Natural killer cell (primary cell): ENCODE results near the gene MACROD2. TPM values are rescaled to one million over a fixed set of nuclear protein-coding genes. Genes with fewer than 3 reads are reported as not detected.

ENCODE experiments used
- ATAC-seq, 3 donors: fragments of 150-1000 bp in 2 of 3; fragments of 200-7000 bp in 1 of 3; cut with Tn5 transposase; 1 replicate in 1 of 3; 2 replicates in 2 of 3; pipeline ENCODE4 v1.10.0; 2021; ENCODE audit warnings: mild to moderate bottlenecking in 2 of 3, moderate library complexity in 2 of 3
- DNase-seq, 2 donors: peaks; one replicate each; pipeline versions ENCODE4 v3.0.0 to v3.0.0-alpha.2; 2013 to 2021; ENCODE audit warnings: mixed read lengths in 1 of 2
- H3K27ac ChIP-seq: one replicate; pipeline ENCODE4 v1.5.1; 2013; ENCODE audit warnings: mild to moderate bottlenecking, low read length
- H3K27me3 ChIP-seq: one replicate; pipeline ENCODE4 v1.6.1; 2013; ENCODE audit warnings: low read length; ENCODE audit not compliant: control insufficient read depth, insufficient read depth
- H3K36me3 ChIP-seq: one replicate; pipeline ENCODE4 v1.6.1; 2013; ENCODE audit warnings: low read length; ENCODE audit not compliant: control insufficient read depth, insufficient read depth
- H3K4me1 ChIP-seq: one replicate; pipeline ENCODE4 v1.6.1; 2013; ENCODE audit warnings: low read length; ENCODE audit not compliant: control insufficient read depth, insufficient read depth
- H3K4me3 ChIP-seq: one replicate; pipeline ENCODE4 v1.5.1; 2013; ENCODE audit warnings: low read length
- H3K9me3 ChIP-seq: one replicate; pipeline ENCODE4 v1.6.1; 2013; ENCODE audit warnings: low read length; ENCODE audit not compliant: control insufficient read depth, insufficient read depth
- H3K27ac Mint-ChIP-seq, 2 donors: one replicate each; pipeline ENCODE4 v1.8.0; 2022; ENCODE audit warnings: mild to moderate bottlenecking in 2 of 2, mixed read lengths in 2 of 2, moderate library complexity in 1 of 2
- H3K27me3 Mint-ChIP-seq, 2 donors: one replicate each; pipeline ENCODE4 v1.8.0; 2022; ENCODE audit warnings: low read depth in 2 of 2, mixed read lengths in 2 of 2
- H3K36me3 Mint-ChIP-seq: one replicate; pipeline ENCODE4 v1.8.0; 2022; ENCODE audit warnings: mixed read lengths
- H3K4me1 Mint-ChIP-seq, 2 donors: one replicate each; pipeline ENCODE4 v1.8.0; 2022; ENCODE audit warnings: mixed read lengths in 2 of 2
- H3K4me3 Mint-ChIP-seq: one replicate; pipeline ENCODE4 v1.8.0; 2022; ENCODE audit warnings: mild to moderate bottlenecking, moderate library complexity, mixed read lengths
- H3K9me3 Mint-ChIP-seq, 2 donors: one replicate each; pipeline ENCODE4 v1.8.0; 2022; ENCODE audit warnings: mixed read lengths in 2 of 2
- WGBS: methylation state at CpG from one replicate; pipeline ENCODE4 v1.1.7; 2013; ENCODE audit warnings: missing lambda C conversion rate; ENCODE audit not compliant: insufficient coverage; 5-methylcytosine and 5-hydroxymethylcytosine counted together
- intact Hi-C: fragments of 100-400 bp; cut with micrococcal nuclease; formaldehyde crosslinking; loops from one replicate; pipeline ENCODE4 v1.14.2; 2022
- total RNA-seq, 4 donors: library from RNA; stranded (reverse); fragments of 120-200 nt in 1 of 4; gene quantifications; one replicate each; pipeline versions ENCODE4 v1.2.3 to v1.2.4, GENCODE V29; 2013 to 2022
- TF ChIP-seq, protein P1 (sequence below): fragments of 200-600 bp; IDR thresholded peaks from one replicate; pipeline ENCODE4 v1.8.0; 2022; ENCODE audit warnings: antibody characterized with exemption

The MACROD2 gene
- total RNA-seq, 3 donors from 2014 or later (not counting 1 experiment from before 2014, with no cell fraction given), result 0.19 to 0.88 TPM; not detected in 1

DNA sequence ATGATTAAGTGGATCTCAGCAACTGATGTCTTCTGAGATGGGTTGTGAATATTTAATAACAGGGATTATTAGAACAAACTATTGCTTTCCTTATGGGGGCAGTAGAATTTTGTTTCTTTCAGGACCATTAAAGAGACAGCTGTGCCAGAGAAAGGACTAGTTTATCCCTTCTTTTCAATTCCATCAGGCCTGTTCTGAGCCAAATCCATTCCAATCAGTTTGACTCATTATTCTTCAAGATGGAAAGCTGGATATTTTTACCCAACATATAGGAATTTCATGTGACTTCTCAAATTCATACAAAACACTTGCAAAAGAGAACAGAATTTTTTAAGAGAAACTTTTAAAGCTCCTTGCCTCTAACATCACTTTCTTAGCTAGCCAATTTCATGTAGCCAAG is 1064.1 kb downstream of the MACROD2 start:
- DNase-seq (no peak), ATAC-seq (no peak)

DNA sequence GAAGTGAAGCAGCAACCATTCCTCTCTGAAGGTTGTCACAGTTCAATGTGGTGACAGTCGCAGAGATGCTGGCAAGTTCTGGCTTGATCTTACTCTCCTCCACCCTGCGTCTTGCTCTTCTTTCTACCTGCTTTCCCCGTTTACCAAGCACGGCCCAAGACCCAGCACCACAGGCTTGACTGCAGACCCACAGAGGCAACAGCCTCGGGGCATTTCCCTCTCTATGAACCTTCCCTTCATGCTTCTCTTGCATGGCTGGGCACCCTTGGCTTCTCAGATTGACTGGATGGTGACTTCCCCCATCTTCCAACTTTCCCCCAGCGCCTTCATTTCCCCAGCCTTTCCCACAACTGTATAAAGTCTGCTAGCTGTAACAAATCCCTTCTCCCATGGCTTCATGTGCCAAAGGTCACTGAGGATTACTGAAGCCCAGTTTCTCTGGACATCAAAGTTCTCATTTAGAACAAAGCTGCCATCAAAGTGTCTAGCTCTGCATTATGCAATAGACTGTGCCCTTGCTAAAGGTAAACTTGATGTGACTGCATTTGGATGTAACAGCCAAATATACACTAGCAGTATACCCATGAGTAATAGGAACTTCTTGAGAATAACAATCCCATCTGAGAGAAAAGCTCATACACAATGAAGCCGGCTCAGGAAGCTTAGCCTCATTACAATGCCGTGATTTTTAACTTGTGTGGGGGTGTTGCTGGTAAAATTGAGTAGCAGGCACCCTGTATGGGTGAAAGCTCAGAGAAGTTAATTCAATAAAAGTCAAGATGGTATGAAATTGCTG is 1065.1 kb downstream of the MACROD2 start:
- Histone ChIP-seq H3K27ac (no peak overlapping the region), H3K4me3 (no peak overlapping the region), H3K4me1 (no peaks in the 10 kb centered on the region), H3K36me3 (no peaks in the 10 kb centered on the region), H3K27me3 (no peaks in the 10 kb centered on the region), H3K9me3 (peaks cover 6% of the 10 kb centered on the region)
- H3K27ac Mint-ChIP-seq, result no peak overlapping the region
- TF ChIP-seq, protein P1, sequence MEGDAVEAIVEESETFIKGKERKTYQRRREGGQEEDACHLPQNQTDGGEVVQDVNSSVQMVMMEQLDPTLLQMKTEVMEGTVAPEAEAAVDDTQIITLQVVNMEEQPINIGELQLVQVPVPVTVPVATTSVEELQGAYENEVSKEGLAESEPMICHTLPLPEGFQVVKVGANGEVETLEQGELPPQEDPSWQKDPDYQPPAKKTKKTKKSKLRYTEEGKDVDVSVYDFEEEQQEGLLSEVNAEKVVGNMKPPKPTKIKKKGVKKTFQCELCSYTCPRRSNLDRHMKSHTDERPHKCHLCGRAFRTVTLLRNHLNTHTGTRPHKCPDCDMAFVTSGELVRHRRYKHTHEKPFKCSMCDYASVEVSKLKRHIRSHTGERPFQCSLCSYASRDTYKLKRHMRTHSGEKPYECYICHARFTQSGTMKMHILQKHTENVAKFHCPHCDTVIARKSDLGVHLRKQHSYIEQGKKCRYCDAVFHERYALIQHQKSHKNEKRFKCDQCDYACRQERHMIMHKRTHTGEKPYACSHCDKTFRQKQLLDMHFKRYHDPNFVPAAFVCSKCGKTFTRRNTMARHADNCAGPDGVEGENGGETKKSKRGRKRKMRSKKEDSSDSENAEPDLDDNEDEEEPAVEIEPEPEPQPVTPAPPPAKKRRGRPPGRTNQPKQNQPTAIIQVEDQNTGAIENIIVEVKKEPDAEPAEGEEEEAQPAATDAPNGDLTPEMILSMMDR, result no peak
- H3K36me3 Mint-ChIP-seq, result no peaks in the 10 kb centered on the region
- no peak overlapping the region for H3K4me3 Mint-ChIP-seq
- WGBS, result 84% methylated on average over 8 of the region's 8 CpGs
- H3K4me1 Mint-ChIP-seq, result no peaks in the 10 kb centered on the region
- no peak for DNase-seq
- no peak for ATAC-seq
- intact Hi-C loops, result no loop called here
- peaks cover 9 to 11% of the 10 kb centered on the region in 2 donors for H3K9me3 Mint-ChIP-seq
- no peaks in the 10 kb centered on the region for H3K27me3 Mint-ChIP-seq

More for the DNA sequence above, 1064.1 kb downstream of the MACROD2 start:
- Mint-ChIP-seq H3K27me3 (no peaks in the 10 kb centered on the region), H3K4me1 (no peaks in the 10 kb centered on the region), H3K27ac (no peak overlapping the region), H3K36me3 (no peaks in the 10 kb centered on the region), H3K9me3 (peaks cover 9 to 11% of the 10 kb centered on the region in 2 donors), H3K4me3 (no peak overlapping the region)
- no peak overlapping the region for H3K27ac ChIP-seq
- no peaks in the 10 kb centered on the region for H3K4me1 ChIP-seq
- H3K4me3 ChIP-seq, result no peak overlapping the region
- peaks cover 6% of the 10 kb centered on the region for H3K9me3 ChIP-seq
- intact Hi-C loops, result no loop called here
- TF ChIP-seq, protein P1, result no peak
- no peaks in the 10 kb centered on the region for H3K27me3 ChIP-seq
- H3K36me3 ChIP-seq, result no peaks in the 10 kb centered on the region

DNA sequence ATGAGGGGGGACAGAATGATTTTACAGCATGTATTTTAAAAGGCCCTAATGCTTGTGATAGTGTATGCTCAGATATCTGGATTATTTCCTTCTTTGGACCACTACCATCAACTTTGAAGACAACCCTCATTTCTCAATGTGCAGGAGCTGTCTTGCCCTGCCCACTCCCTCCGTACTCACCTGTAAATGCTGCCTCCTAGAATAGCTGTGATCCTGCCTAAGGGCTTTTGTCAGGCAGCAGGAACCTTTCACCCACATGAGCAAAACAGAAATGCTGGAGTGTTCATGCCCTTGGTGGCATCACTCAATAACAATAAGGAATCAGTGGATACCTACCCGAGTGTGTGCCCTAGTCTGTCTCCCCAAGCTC is 1065.7 kb downstream of the MACROD2 start:
- no peak overlapping the region for H3K4me3 ChIP-seq
- no peak overlapping the region for H3K4me3 Mint-ChIP-seq
- H3K27ac Mint-ChIP-seq, result no peak overlapping the region
- H3K9me3 Mint-ChIP-seq, result peaks cover 9 to 11% of the 10 kb centered on the region in 2 donors
- no peaks in the 10 kb centered on the region for H3K36me3 ChIP-seq
- peaks cover 6% of the 10 kb centered on the region for H3K9me3 ChIP-seq
- H3K27me3 Mint-ChIP-seq, result no peaks in the 10 kb centered on the region
- H3K4me1 ChIP-seq, result no peaks in the 10 kb centered on the region
- TF ChIP-seq, protein P1, result no peak
- H3K27me3 ChIP-seq, result no peaks in the 10 kb centered on the region
- WGBS, result 80% methylated on average over 2 of the region's 2 CpGs
- ATAC-seq (no peak), DNase-seq (no peak)
- H3K4me1 Mint-ChIP-seq, result no peaks in the 10 kb centered on the region
- H3K36me3 Mint-ChIP-seq, result no peaks in the 10 kb centered on the region
- H3K27ac ChIP-seq, result no peak overlapping the region
- intact Hi-C loops, result no loop called here

DNA sequence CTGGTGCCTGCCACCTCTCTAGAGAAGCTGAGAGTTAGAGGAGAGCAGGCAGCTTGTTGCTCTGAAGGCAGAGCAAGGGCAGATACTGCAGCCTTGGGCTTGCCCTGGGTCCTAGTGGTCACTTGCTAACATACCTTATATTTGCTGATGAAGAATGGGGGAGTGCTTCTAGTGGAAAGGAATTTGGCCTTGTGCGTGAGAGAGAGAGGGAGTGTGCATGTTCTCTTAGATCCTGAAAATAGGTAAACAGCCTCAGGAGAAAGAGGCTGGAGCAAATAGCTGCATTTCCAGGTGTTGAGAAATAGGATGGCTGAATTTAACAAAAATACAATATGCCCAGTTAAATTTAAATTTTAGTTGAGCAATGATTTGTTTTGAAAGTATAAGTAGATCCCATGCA is 1066.6 kb downstream of the MACROD2 start:
- Histone ChIP-seq H3K4me3 (no peak overlapping the region), H3K36me3 (no peaks in the 10 kb centered on the region), H3K27ac (no peak overlapping the region), H3K27me3 (no peaks in the 10 kb centered on the region), H3K4me1 (no peaks in the 10 kb centered on the region), H3K9me3 (peaks cover 6% of the 10 kb centered on the region)
- Mint-ChIP-seq H3K4me3 (no peak overlapping the region), H3K36me3 (no peaks in the 10 kb centered on the region), H3K4me1 (no peaks in the 10 kb centered on the region), H3K27me3 (no peaks in the 10 kb centered on the region), H3K27ac (no peak overlapping the region), H3K9me3 (peaks cover 9 to 11% of the 10 kb centered on the region in 2 donors)
- ATAC-seq (no peak), DNase-seq (no peak)
- WGBS, result 88% methylated on average over 1 of the region's 1 CpG
- TF ChIP-seq, protein P1, result no peak
- intact Hi-C loops, result no loop called here
